ENCODE results near the gene TMEM86A. TPM values are rescaled to one million over a fixed set of nuclear protein-coding genes. Genes with fewer than 3 reads are reported as not detected.

Gene TMEM86A
- total and polyA plus RNA-seq, 3 experiments from 2014 or later = 0.54 to 1.3 (median 1.0) TPM

DNA sequence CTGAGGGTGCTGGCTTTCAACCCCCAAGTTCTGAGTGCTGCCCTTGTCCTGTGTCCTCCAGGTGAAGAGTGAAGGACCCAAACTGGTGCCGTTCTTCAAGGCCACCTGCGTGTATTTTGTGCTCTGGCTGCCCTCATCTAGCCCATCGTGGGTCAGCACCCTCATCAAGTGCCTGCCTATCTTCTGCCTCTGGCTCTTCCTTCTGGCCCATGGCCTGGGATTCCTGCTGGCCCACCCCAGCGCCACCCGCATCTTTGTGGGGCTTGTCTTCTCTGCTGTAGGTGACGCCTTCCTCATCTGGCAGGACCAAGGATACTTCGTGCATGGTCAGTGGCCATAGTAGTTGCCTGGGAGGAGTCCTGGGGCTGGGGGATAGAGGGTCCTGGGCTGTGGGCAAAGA lies 2.3 kb downstream of the TMEM86A start:
- Histone ChIP-seq H3K9me3 (ENCODE audit: low read length) (no peaks in the 10 kb centered on the region), H3K27ac (ENCODE audit: low read depth, low read length) (no peak overlapping the region), H3K4me1 (ENCODE audit: insufficient read depth, low read length) (peaks cover 19% of the 10 kb centered on the region), H3K4me3 (ENCODE audit: low read length) (no peak overlapping the region), H3K27me3 (ENCODE audit: insufficient read depth, low read length, poor library complexity, severe bottlenecking) (no peaks in the 10 kb centered on the region), H3K36me3 (ENCODE audit: insufficient read depth, low read length) (no peaks in the 10 kb centered on the region)
- POLR2A ChIA-PET = no interaction called here
- Mint-ChIP-seq H3K4me1 (peaks cover 20 to 31% (median 24%) of the 10 kb centered on the region in 3 donors), H3K27ac (peak overlapping the region in 3 of 8 donors; percentile 47 to 63 (median 61)), H3K27me3 (peaks cover 0 to 1% of the 10 kb centered on the region in 2 donors), H3K4me3 (peak overlapping the region in 5 of 7 donors; percentile 25 to 92 (median 71)), H3K9me3 (no peaks in the 10 kb centered on the region), H3K36me3 (peaks cover 2 to 4% (median 3%) of the 10 kb centered on the region in 3 donors)
- CTCF ChIA-PET = no interaction called here
- no peak for DNase-seq

DNA sequence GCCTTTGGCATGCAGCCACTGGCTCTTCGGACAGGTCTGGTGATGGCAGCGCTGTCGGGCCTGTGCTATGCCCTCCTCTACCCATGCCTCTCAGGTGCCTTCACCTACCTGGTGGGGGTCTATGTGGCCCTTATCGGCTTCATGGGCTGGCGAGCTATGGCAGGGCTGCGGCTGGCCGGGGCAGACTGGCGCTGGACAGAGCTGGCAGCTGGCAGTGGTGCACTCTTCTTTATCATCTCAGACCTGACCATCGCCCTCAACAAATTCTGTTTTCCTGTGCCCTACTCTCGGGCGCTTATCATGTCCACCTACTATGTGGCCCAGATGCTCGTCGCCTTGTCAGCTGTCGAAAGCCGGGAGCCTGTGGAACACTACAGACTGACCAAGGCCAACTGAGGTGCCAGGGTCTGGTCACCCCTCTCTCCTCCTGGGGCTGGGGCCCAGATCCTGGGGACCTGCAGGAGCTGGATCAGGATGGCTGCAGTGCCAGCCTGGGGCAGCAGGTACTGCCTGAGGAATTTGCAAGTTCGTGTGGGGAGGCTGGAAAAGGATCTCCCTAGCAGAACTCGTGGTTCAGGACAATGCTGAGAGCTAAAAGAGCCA lies 3.1 kb downstream of the TMEM86A start:
- Mint-ChIP-seq H3K27me3 (peaks cover 0 to 1% of the 10 kb centered on the region in 2 donors), H3K9me3 (no peaks in the 10 kb centered on the region), H3K4me1 (peaks cover 26 to 40% (median 28%) of the 10 kb centered on the region in 3 donors), H3K36me3 (peaks cover 2 to 4% (median 4%) of the 10 kb centered on the region in 3 donors), H3K4me3 (peak overlapping the region in 2 of 7 donors; percentile 7 to 19), H3K27ac (peak overlapping the region in 2 of 8 donors; percentile 10 to 60)
- ChIA-PET CTCF (interaction anchor here (1.7 kb wide), 1 partner anchor 20 kb away, joined by 10 read pairs; no protein-coding TSS in a partner anchor), POLR2A (no interaction called here)
- H3K4me1 ChIP-seq (ENCODE audit: insufficient read depth, low read length) = peaks cover 19% of the 10 kb centered on the region
- no peaks in the 10 kb centered on the region for H3K27me3 ChIP-seq (ENCODE audit: insufficient read depth, low read length, poor library complexity, severe bottlenecking)
- no peak overlapping the region for H3K27ac ChIP-seq (ENCODE audit: low read depth, low read length)
- no peak for DNase-seq
- no peak overlapping the region for H3K4me3 ChIP-seq (ENCODE audit: low read length)
- H3K9me3 ChIP-seq (ENCODE audit: low read length) = no peaks in the 10 kb centered on the region
- H3K36me3 ChIP-seq (ENCODE audit: insufficient read depth, low read length) = no peaks in the 10 kb centered on the region

DNA sequence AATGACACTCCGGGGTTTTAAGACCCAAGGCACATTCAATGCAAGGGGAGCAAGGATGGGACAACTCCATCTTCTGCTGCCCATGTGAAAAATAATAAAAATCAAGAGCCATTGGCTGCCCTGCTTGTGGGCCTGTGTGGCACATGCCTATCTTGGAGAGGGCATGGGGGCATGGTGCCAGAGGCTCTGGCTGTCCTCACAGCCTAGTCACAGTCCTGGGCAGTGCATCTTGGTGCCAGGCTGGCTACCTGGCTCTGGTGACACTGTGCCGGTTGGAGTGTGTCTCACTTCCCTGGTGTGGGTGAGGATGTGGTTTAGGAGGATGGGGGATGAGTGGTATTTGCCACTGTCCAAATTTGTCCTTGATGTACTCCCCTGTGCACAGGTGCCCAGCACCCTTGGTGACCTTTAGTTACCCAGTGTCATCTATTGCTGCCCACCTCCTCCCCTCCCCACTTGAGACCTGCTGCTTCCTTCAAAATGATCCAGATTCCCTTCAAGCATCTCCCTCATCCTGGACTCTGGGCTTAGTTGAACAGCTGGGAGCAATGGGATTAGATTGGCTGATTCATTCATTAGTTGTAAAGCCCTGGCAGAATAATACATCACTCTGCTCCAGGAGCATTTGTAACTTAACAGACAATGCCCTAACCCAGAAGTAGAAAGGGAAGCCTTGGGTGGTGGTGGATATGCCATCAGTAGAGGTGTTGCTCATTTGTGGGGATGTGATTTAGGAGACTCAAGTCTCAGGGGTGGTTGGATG lies 4.6 kb downstream of the TMEM86A start:
- H3K27me3 Mint-ChIP-seq = peaks cover 0 to 1% of the 10 kb centered on the region in 2 donors
- H3K36me3 Mint-ChIP-seq = peaks cover 2 to 5% (median 4%) of the 10 kb centered on the region in 3 donors
- CTCF ChIA-PET = interaction anchor here (1.7 to 7.4 kb wide), 2 partner anchors 19 kb away, joined by 10 to 44 read pairs; no protein-coding TSS in a partner anchor
- no peak for DNase-seq
- peaks cover 25 to 47% (median 31%) of the 10 kb centered on the region in 3 donors for H3K4me1 Mint-ChIP-seq
- H3K9me3 ChIP-seq (ENCODE audit: low read length) = no peaks in the 10 kb centered on the region
- H3K4me1 ChIP-seq (ENCODE audit: insufficient read depth, low read length) = peaks cover 19% of the 10 kb centered on the region
- no peaks in the 10 kb centered on the region for H3K27me3 ChIP-seq (ENCODE audit: insufficient read depth, low read length, poor library complexity, severe bottlenecking)
- no peaks in the 10 kb centered on the region for H3K36me3 ChIP-seq (ENCODE audit: insufficient read depth, low read length)
- H3K27ac Mint-ChIP-seq = peak overlapping the region in 2 of 8 donors; percentile 22 to 45
- no peaks in the 10 kb centered on the region for H3K9me3 Mint-ChIP-seq
- no peak overlapping the region for H3K27ac ChIP-seq (ENCODE audit: low read depth, low read length)
- H3K4me3 ChIP-seq (ENCODE audit: low read length) = no peak overlapping the region
- peak overlapping the region in 2 of 7 donors; percentile 32 to 73 for H3K4me3 Mint-ChIP-seq
- POLR2A ChIA-PET = no interaction called here

DNA sequence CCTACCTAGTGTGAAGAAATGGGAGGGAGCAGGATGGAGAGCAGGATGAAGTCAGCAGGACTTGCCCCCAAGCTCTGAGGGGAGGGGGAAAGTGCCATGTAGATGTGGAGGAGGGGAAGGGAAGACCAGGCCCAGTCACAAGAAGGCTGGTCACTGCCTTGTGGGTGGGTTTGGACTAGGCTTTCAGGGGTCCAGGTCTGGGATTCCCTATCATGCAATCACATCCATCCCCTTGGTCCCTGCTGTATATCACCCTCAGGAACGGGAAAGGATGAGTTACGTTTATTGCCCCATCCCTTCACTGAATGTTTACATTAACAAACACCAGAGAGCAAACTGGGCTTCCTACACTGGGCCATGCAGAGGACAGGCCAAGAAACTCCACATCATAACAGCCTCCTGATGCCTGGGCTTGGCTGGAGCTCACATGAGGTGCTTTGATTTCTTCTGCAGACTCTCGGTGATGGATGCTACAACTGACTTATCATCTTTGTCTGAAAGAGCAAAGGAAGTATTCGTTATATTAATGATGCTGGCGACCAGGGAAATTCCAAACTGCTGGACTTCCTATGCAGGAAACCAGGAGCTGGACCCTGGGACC lies 5.6 kb downstream of the TMEM86A start:
- H3K4me3 Mint-ChIP-seq = peak overlapping the region in 5 of 7 donors; percentile 32 to 91 (median 45)
- H3K9me3 Mint-ChIP-seq = no peaks in the 10 kb centered on the region
- peaks cover 23 to 43% (median 28%) of the 10 kb centered on the region in 3 donors for H3K4me1 Mint-ChIP-seq
- H3K27me3 Mint-ChIP-seq = peaks cover 0 to 1% of the 10 kb centered on the region in 2 donors
- Histone ChIP-seq H3K4me1 (ENCODE audit: insufficient read depth, low read length) (peaks cover 16% of the 10 kb centered on the region), H3K27ac (ENCODE audit: low read depth, low read length) (no peak overlapping the region), H3K9me3 (ENCODE audit: low read length) (no peaks in the 10 kb centered on the region), H3K27me3 (ENCODE audit: insufficient read depth, low read length, poor library complexity, severe bottlenecking) (no peaks in the 10 kb centered on the region), H3K4me3 (ENCODE audit: low read length) (no peak overlapping the region), H3K36me3 (ENCODE audit: insufficient read depth, low read length) (no peaks in the 10 kb centered on the region)
- DNase-seq = no peak
- H3K27ac Mint-ChIP-seq = peak overlapping the region in 4 of 8 donors; percentile 7 to 71 (median 33)
- peaks cover 2 to 4% (median 3%) of the 10 kb centered on the region in 3 donors for H3K36me3 Mint-ChIP-seq
- POLR2A ChIA-PET = no interaction called here
- CTCF ChIA-PET = interaction anchor here (0.9 to 7.4 kb wide), 5 partner anchors 9 to 310 kb away, joined by 3 to 44 read pairs (median 3); partner anchors contain the start of gene LDHA

DNA sequence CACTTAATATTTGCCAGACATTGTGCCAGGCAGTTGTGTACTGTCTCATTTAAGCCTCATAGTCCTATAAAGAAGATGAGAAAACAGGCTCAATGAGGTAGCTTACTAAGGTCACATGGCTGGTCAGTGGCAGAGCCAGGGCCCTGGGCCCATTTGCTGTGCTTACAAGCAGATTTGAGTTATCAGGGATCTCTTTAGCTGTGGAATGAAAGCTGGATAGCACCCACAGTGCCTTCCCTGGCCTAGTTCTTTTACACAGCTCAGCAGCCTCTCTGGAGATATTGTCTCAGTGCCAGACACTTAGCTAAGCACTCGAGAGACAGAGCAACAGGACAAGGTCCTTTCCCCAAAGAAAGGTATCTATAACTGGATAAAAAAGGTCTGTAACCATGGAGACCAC lies 6.1 kb downstream of the TMEM86A start:
- POLR2A ChIA-PET = no interaction called here
- CTCF ChIA-PET = interaction anchor here (0.8 to 7.4 kb wide), 6 partner anchors 10 to 311 kb away, joined by 3 to 44 read pairs (median 3); partner anchors contain the start of gene LDHA

DNA sequence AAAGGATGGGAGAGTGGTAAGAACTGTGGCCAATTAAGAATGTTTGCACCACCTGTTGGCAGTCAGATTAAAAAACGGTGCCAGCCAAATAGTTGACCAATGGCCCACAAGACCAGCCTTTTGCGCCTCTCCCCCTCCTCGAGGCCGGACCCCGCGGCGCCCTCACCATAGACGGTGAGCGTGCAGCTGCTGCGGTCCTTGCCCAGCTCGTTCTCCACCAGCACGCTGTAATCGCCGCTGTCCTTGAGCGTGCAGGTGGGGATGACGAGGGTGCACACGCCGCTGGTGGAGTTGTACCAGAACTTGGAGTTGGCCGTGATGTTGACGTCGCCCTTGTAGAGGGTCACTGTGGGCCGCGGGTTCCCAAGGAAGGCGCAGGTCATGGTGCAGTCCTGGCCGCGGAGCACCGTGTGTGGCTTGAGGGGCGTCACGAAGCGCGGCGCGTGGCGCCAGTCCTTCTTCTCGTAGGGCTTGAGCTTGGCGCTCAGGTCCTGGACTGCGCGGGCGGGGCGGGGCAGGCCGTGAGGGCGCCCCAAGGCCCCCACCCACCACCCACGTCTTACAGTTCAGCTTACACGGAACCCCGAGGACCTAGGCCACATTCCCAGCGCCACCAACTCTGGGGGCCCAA lies 7.2 kb downstream of the TMEM86A start:
- H3K36me3 Mint-ChIP-seq = peaks cover 2 to 4% (median 2%) of the 10 kb centered on the region in 3 donors
- peak overlapping the region; percentile 50 for H3K4me3 ChIP-seq (ENCODE audit: low read length)

More for the DNA sequence above, 6.1 kb downstream of the TMEM86A start:
- peak overlapping the region in 6 of 7 donors; percentile 19 to 93 (median 64) for H3K4me3 Mint-ChIP-seq
- H3K27ac Mint-ChIP-seq = peak overlapping the region in 3 of 8 donors; percentile 15 to 79 (median 47)
- no peak overlapping the region for H3K27ac ChIP-seq (ENCODE audit: low read depth, low read length)
- no peaks in the 10 kb centered on the region for H3K36me3 ChIP-seq (ENCODE audit: insufficient read depth, low read length)
- no peak overlapping the region for H3K4me3 ChIP-seq (ENCODE audit: low read length)
- H3K9me3 ChIP-seq (ENCODE audit: low read length) = no peaks in the 10 kb centered on the region
- peaks cover 18 to 38% (median 22%) of the 10 kb centered on the region in 3 donors for H3K4me1 Mint-ChIP-seq
- H3K27me3 Mint-ChIP-seq = peaks cover 0 to 1% of the 10 kb centered on the region in 2 donors
- H3K4me1 ChIP-seq (ENCODE audit: insufficient read depth, low read length) = peaks cover 11% of the 10 kb centered on the region
- H3K36me3 Mint-ChIP-seq = peaks cover 2 to 4% (median 2%) of the 10 kb centered on the region in 3 donors
- no peak for DNase-seq
- no peaks in the 10 kb centered on the region for H3K9me3 Mint-ChIP-seq
- no peaks in the 10 kb centered on the region for H3K27me3 ChIP-seq (ENCODE audit: insufficient read depth, low read length, poor library complexity, severe bottlenecking)

More for the DNA sequence above, 7.2 kb downstream of the TMEM86A start:
- ChIA-PET CTCF (interaction anchor here (0.7 to 7.4 kb wide), 7 partner anchors 8 to 312 kb away, joined by 3 to 44 read pairs (median 3); partner anchors contain the start of genes LDHA and SPTY2D1), POLR2A (interaction anchor here (1.0 to 1.9 kb wide), 3 partner anchors 9 to 72 kb away, joined by 3 to 14 read pairs (median 4); partner anchors contain the start of gene SPTY2D1)
- peak overlapping the region; percentile 88 to 94 (median 92) for H3K4me3 Mint-ChIP-seq
- peaks cover 10% of the 10 kb centered on the region for H3K4me1 ChIP-seq (ENCODE audit: insufficient read depth, low read length)
- peak overlapping the region in 7 of 8 donors; percentile 15 to 78 (median 54) for H3K27ac Mint-ChIP-seq
- DNase-seq = peak in 3 of 5 donors; percentile 7 to 26 (median 23)
- H3K36me3 ChIP-seq (ENCODE audit: insufficient read depth, low read length) = no peaks in the 10 kb centered on the region
- H3K27me3 ChIP-seq (ENCODE audit: insufficient read depth, low read length, poor library complexity, severe bottlenecking) = no peaks in the 10 kb centered on the region
- H3K27ac ChIP-seq (ENCODE audit: low read depth, low read length) = no peak overlapping the region
- H3K27me3 Mint-ChIP-seq = peaks cover 0 to 1% of the 10 kb centered on the region in 2 donors
- no peaks in the 10 kb centered on the region for H3K9me3 Mint-ChIP-seq
- H3K9me3 ChIP-seq (ENCODE audit: low read length) = no peaks in the 10 kb centered on the region
- peaks cover 16 to 31% (median 21%) of the 10 kb centered on the region in 3 donors for H3K4me1 Mint-ChIP-seq
